HepG2 (cell line): ENCODE data around the gene CEMP1. TPM values are rescaled to one million over a fixed set of nuclear protein-coding genes. Genes with fewer than 3 reads are reported as not detected.

Experiments used
- ATAC-seq: fragments of 200-7000 bp; cut with Tn5 transposase; 3 replicates; pipeline ENCODE4 v1.9.1; 2020; ENCODE audit warnings: mild to moderate bottlenecking, moderate library complexity
- BruUV-seq: library from RNA; stranded (reverse); fragments of 400-500 nt; replicated peaks from 2 replicates; lab custom pipeline; 2021; lab: Mats Ljungman, UMichigan
- CTCF ChIA-PET: fragments of 300-600 bp; formaldehyde crosslinking; extraction: SDS; loops from one replicate; lab custom pipeline; 2021; ENCODE audit warnings: low total read pairs, inconsistent platforms, low intra/inter-chr PET ratio; lab: Yijun Ruan, JAX
- POLR2A ChIA-PET: fragments of 350-600 bp; sonication (Branson Sonifier 250); formaldehyde crosslinking; loops from one replicate; lab custom pipeline; 2020; ENCODE audit warnings: antibody characterized with exemption, inconsistent platforms; lab: Yijun Ruan, JAX
- DNase-seq: peaks from one replicate; pipeline ENCODE4 v3.0.0-alpha.2; 2015; ENCODE audit warnings: low spot score
- FAIRE-seq: peaks from 3 replicates; lab custom pipeline; 2011; peaks lifted over from hg19 to GRCh38; lab: Jason Lieb, UNC
- H2AFZ ChIP-seq: one replicate; pipeline ENCODE4 v1.6.1; 2011; ENCODE audit warnings: low read length, inconsistent platforms
- H3K27ac ChIP-seq: fragments of 300-600 bp; 3 replicates; pipeline ENCODE4 v1.8.0; 2011; ENCODE audit warnings: mixed run types, mild to moderate bottlenecking, mixed read lengths, low read length, inconsistent platforms; ENCODE audit not compliant: insufficient read depth; ENCODE audit errors: extremely low read length
- H3K27me3 ChIP-seq, 2 experiments: fragments of 200-600 bp in 1 of 2; 2 replicates in 1 of 2; 3 replicates in 1 of 2; pipeline versions ENCODE4 v1.6.0 to v1.8.0; 2011; ENCODE audit warnings: low read length in 2 of 2, mild to moderate bottlenecking in 2 of 2, moderate library complexity in 2 of 2, inconsistent platforms in 1 of 2; ENCODE audit not compliant: insufficient read depth in 2 of 2, control insufficient read depth in 1 of 2
- H3K36me3 ChIP-seq, 2 experiments: fragments of 200-600 bp in 1 of 2; replicated peaks in 1 of 2; 2 replicates in 1 of 2; 3 replicates in 1 of 2; pipeline versions ENCODE4 v1.5.1 to v1.8.0; 2011; ENCODE audit warnings: low read length in 2 of 2, inconsistent platforms in 1 of 2; ENCODE audit not compliant: insufficient read depth in 2 of 2, control insufficient read depth in 1 of 2
- H3K4me1 ChIP-seq: 2 replicates; pipeline ENCODE4 v1.5.1; 2012; ENCODE audit warnings: low read length, inconsistent platforms; ENCODE audit not compliant: insufficient read depth
- H3K4me2 ChIP-seq: 2 replicates; pipeline ENCODE4 v1.6.0; 2011; ENCODE audit warnings: low read depth, low read length, inconsistent platforms
- H3K4me3 ChIP-seq, 3 experiments: fragments of 200-600 bp in 1 of 3; sonication (generic), shearing (Covaris generic) in 1 of 3; replicated peaks in 1 of 3; 2 replicates each; pipeline ENCODE4 v1.5.1; 2011 to 2016; ENCODE audit warnings: low read length in 3 of 3, inconsistent platforms in 2 of 3, low read depth in 2 of 3, mild to moderate bottlenecking in 2 of 3, control low read depth in 1 of 3, mixed read lengths in 1 of 3; ENCODE audit not compliant: insufficient read depth in 1 of 3
- H3K79me2 ChIP-seq: one replicate; pipeline ENCODE4 v1.6.1; 2011; ENCODE audit warnings: low read length, inconsistent platforms; ENCODE audit not compliant: insufficient read depth
- H3K9ac ChIP-seq: 2 replicates; pipeline ENCODE4 v1.6.0; 2011; ENCODE audit warnings: mild to moderate bottlenecking, low read depth, low read length, inconsistent platforms; ENCODE audit not compliant: insufficient read depth
- H3K9me3 ChIP-seq: 2 replicates; pipeline ENCODE4 v1.5.1; 2012; ENCODE audit warnings: mild to moderate bottlenecking, low read length
- H4K20me1 ChIP-seq: 2 replicates; pipeline ENCODE4 v1.6.0; 2011; ENCODE audit warnings: inconsistent platforms, mild to moderate bottlenecking, low read length, moderate library complexity; ENCODE audit not compliant: insufficient read depth
- AGO2 ChIP-seq: fragments of 200-400 bp; formaldehyde crosslinking; optimal IDR thresholded peaks from 2 replicates; pipeline ENCODE3; 2017; ENCODE audit warnings: mild to moderate bottlenecking, low read depth, low read length, moderate library complexity
- AHR ChIP-seq: IDR thresholded peaks from 2 replicates; pipeline ENCODE4 v1.6.1; 2018; ENCODE audit warnings: missing genetic modification reagents, missing compliant biosample characterization
- AKAP8 ChIP-seq: sonication (generic); formaldehyde crosslinking; IDR thresholded peaks from 2 replicates; pipeline ENCODE4 v1.5.1; 2020; ENCODE audit warnings: mild to moderate bottlenecking, missing genetic modification reagents
- CBFB ChIP-seq: sonication (generic); formaldehyde crosslinking; IDR thresholded peaks from 2 replicates; pipeline ENCODE4 v1.4.0; 2020; ENCODE audit warnings: missing genetic modification reagents
- EZH2 ChIP-seq: conservative IDR thresholded peaks from 2 replicates; pipeline ENCODE4 v1.6.1; 2012; ENCODE audit warnings: mild to moderate bottlenecking, low read depth, low read length, moderate library complexity
- HDAC2 ChIP-seq: sonication (generic); formaldehyde crosslinking; IDR thresholded peaks from 2 replicates; pipeline ENCODE4 v1.4.0; 2020; ENCODE audit warnings: missing genetic modification reagents
- KAT8 ChIP-seq: IDR thresholded peaks from 2 replicates; pipeline ENCODE4 v1.6.1; 2016; ENCODE audit warnings: missing genetic modification reagents, missing compliant biosample characterization
- MED1 ChIP-seq: sonication (generic); formaldehyde crosslinking; IDR thresholded peaks from 2 replicates; pipeline ENCODE4 v1.4.0; 2020; ENCODE audit warnings: missing genetic modification reagents
- MYC ChIP-seq: sonication (generic); formaldehyde crosslinking; IDR thresholded peaks from 2 replicates; pipeline ENCODE4 v1.9.0; 2021; ENCODE audit warnings: missing genetic modification reagents, borderline replicate concordance
- NFIC ChIP-seq: IDR thresholded peaks from 2 replicates; pipeline ENCODE4 v1.6.1; 2012; ENCODE audit warnings: mild to moderate bottlenecking, low read length, inconsistent platforms
- POLR2A ChIP-seq, 2 experiments: IDR thresholded peaks; 2 replicates each; pipeline ENCODE4 v1.6.1; 2011; ENCODE audit warnings: low read depth in 2 of 2, low read length in 2 of 2, mild to moderate bottlenecking in 1 of 2, moderate library complexity in 1 of 2; ENCODE audit not compliant: insufficient read depth in 1 of 2
- POLR2AphosphoS5 ChIP-seq: IDR thresholded peaks from 2 replicates; pipeline ENCODE4 v1.6.1; 2012; ENCODE audit warnings: low read depth, low read length
- RARG ChIP-seq: sonication (generic); formaldehyde crosslinking; IDR thresholded peaks from 2 replicates; pipeline ENCODE4 v1.4.0; 2020; ENCODE audit warnings: low read depth, mild to moderate bottlenecking, missing genetic modification reagents
- RBFOX2 ChIP-seq: fragments of 200-400 bp; formaldehyde crosslinking; IDR thresholded peaks from 2 replicates; pipeline ENCODE4 v1.6.1; 2017; ENCODE audit warnings: low read depth, mild to moderate bottlenecking, low read length
- RFXANK ChIP-seq: IDR thresholded peaks from 2 replicates; pipeline ENCODE4 v1.6.1; 2016
- RXRA ChIP-seq: sonication (generic); formaldehyde crosslinking; IDR thresholded peaks from 2 replicates; pipeline ENCODE4 v1.5.1; 2020; ENCODE audit warnings: missing genetic modification reagents
- SAFB2 ChIP-seq: sonication (generic); formaldehyde crosslinking; IDR thresholded peaks from 2 replicates; pipeline ENCODE4 v1.5.1; 2020; ENCODE audit warnings: missing genetic modification reagents, low read depth, mild to moderate bottlenecking, borderline replicate concordance
- TCF7L2 ChIP-seq: IDR thresholded peaks from 2 replicates; pipeline ENCODE4 v1.6.1; 2011; ENCODE audit warnings: mild to moderate bottlenecking, low read depth, low read length, moderate library complexity
- TFE3 ChIP-seq: IDR thresholded peaks from 2 replicates; pipeline ENCODE4 v1.6.1; 2016
- ZMYM2 ChIP-seq: sonication (generic); formaldehyde crosslinking; IDR thresholded peaks from 2 replicates; pipeline ENCODE4 v1.8.0; 2022; ENCODE audit warnings: mild to moderate bottlenecking, missing genetic modification reagents
- ZSCAN21 ChIP-seq: sonication (generic); formaldehyde crosslinking; IDR thresholded peaks from 2 replicates; pipeline ENCODE4 v1.8.0; 2022; ENCODE audit warnings: mild to moderate bottlenecking, missing genetic modification reagents, moderate library complexity, borderline replicate concordance
- WGBS: methylation state at CpG from one replicate; pipeline ENCODE4 v1.1.6; 2017; ENCODE audit warnings: low lambda C conversion rate; 5-methylcytosine and 5-hydroxymethylcytosine counted together
- in situ Hi-C: cut with HindIII; loops from 2 replicates; pipeline ENCODE4 v1.10.0; 2017; ENCODE audit warnings: low pct_unique_long_range_greater_than_20kb; ENCODE audit not compliant: extremely low pct_ligation_motif_present
- intact Hi-C: fragments of 100-400 bp; cut with micrococcal nuclease; formaldehyde crosslinking; loops from one replicate; pipeline ENCODE4 v1.10.0; 2022; ENCODE audit not compliant: unreplicated experiment
- polyA plus RNA-seq, 8 experiments: library from polyadenylated mRNA; depleted of rRNA in 3 of 8; stranded (reverse) in 7 of 8; unstranded in 1 of 8; fragments of >200 nt; fragmentation: Illumina TruSeq in 4 of 8; extraction: Trizol in 4 of 8; gene quantifications; 2 replicates each; pipeline versions ENCODE4 v1.2.1 to v1.2.3, GENCODE V29; 2011 to 2016; ENCODE audit warnings: low read depth in 4 of 8, missing spikeins in 1 of 8, mixed read lengths in 1 of 8; ENCODE audit not compliant: insufficient read depth in 1 of 8
- total RNA-seq, 5 experiments: library from RNA; depleted of rRNA; stranded (reverse); fragments of >200 nt; fragmentation: Illumina TruSeq; extraction: Trizol; gene quantifications; 2 replicates each; pipeline ENCODE4 v1.2.3, GENCODE V29; 2016; ENCODE audit warnings: low read depth in 1 of 5
- TF ChIP-seq, protein P1 (sequence below): sonication (generic); formaldehyde crosslinking; IDR thresholded peaks from 2 replicates; pipeline ENCODE4 v1.4.0; 2020; ENCODE audit warnings: missing genetic modification reagents

CEMP1 gene
- total and polyA plus RNA-seq, 2 of the 13 experiments (the other 11 are each of a cell fraction or from before 2014, with no cell fraction given), result not detected

DNA sequence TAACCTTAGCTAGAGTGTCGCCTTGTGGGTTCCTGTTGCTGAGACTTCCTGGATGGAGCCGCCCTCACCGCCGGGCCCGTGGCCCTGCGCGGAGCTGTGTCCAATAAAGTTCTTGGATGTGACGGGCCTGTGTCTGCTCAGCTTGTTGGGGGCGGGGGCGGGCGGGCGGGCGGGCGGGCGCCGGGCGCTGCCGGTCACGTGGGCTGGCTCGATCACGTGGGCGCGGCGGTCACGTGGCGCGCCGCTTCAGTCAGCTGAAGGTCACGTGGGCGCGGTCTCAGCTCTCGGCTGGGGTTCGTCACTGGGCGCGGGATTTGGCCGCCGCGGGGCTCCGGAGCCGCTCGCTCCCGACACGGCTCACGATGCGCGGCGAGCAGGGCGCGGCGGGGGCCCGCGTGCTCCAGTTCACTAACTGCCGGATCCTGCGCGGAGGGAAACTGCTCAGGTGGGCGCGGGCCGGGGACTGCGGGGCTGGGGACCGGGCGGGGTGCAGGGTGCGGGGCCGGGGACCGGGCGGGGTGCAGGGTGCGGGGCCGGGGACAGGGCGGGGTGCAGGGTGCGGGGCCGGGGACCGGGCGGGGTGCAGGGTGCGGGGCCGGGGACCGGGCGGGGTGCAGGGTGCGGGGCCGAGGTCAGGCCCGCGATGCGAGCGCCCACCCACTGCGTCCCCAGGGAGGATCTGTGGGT is 11.0 kb downstream of the CEMP1 start, which contains the start of gene AMDHD2:
AMDHD2 (plus strand) TSS at position 275 of the 687 bp plus-strand sequence; CDS start at position 363, 88 bp downstream.
- FAIRE-seq (no peak), DNase-seq (peak; percentile 68), ATAC-seq (peak; percentile 29)
- in situ Hi-C loops, result no loop called here
- peaks cover 4 to 21% of the 10 kb centered on the region in 2 experiments; a peak in 4 of 5 replicates for H3K36me3 ChIP-seq
- H2AFZ ChIP-seq, result no peak within 1 kb of the TSS
- no peaks in the 10 kb centered on the region for H3K9me3 ChIP-seq
- peaks cover 89% of the 10 kb centered on the region for H3K4me1 ChIP-seq
- peak within 1 kb of the TSS; percentile 81 for H3K9ac ChIP-seq
- H3K79me2 ChIP-seq, result peaks cover 63% of the 10 kb centered on the region
- intact Hi-C loops, result no loop called here
- ChIA-PET POLR2A (interaction anchor here (1.1 to 2.2 kb wide), 6 partner anchors 11 to 83 kb away, joined by 3 to 14 read pairs (median 7); partner anchors contain the start of genes CEMP1, PDPK1 and TBC1D24), CTCF (no interaction called here)
- H3K27ac ChIP-seq, result peak within 1 kb of the TSS; percentile 84
- H3K4me2 ChIP-seq, result peak within 1 kb of the TSS; percentile 94
- peaks cover 44% of the 10 kb centered on the region for H4K20me1 ChIP-seq
- H3K27me3 ChIP-seq, result no peaks in the 10 kb centered on the region
- BruUV-seq, result no TSS peak
- peak within 1 kb of the TSS; percentile 77 to 85 (median 84) for H3K4me3 ChIP-seq
- WGBS, result 6% methylated on average over 7 of the region's 83 CpGs
- TF ChIP-seq RARG (CRISPR knock-in tag) (no peak), ZSCAN21 (peak; percentile 47; the same call in 1 of the 2 replicates), SAFB2 (CRISPR knock-in tag) (0 out of 2 replicates have a peak, but pooled peaks have one; percentile 7), POLR2A (IDR thresholded peaks at IDR 0.05; ENCODE audit: insufficient read depth in 1 of 2, low read depth in 2 of 2, low read length in 2 of 2) (peak; percentile 37 to 73; a peak in 2 of 4 replicates), TCF7L2 (no peak), EZH2 (no peak), RBFOX2 (peak; percentile 91), AKAP8 (CRISPR knock-in tag) (peak; percentile 96), MYC (CRISPR knock-in tag) (peak; percentile 53; the same call in 1 of the 2 replicates), KAT8 (peak; percentile 64; the same call in 1 of the 2 replicates), MED1 (CRISPR knock-in tag) (peak; percentile 64), RFXANK (no peak), TFE3 (CRISPR knock-in tag) (peak; percentile 87), AGO2 (peak; percentile 97), POLR2AphosphoS5 (peak; percentile 62), CBFB (CRISPR knock-in tag) (peak; percentile 56; the same call in 1 of the 2 replicates), HDAC2 (CRISPR knock-in tag) (0 out of 2 replicates have a peak, but pooled peaks have one; percentile 34), RXRA (CRISPR knock-in tag) (0 out of 2 replicates have a peak, but pooled peaks have one; percentile 6), ZMYM2 (CRISPR knock-in tag) (no peak), NFIC (peak; percentile 77; the same call in 1 of the 2 replicates), AHR (no peak)
- TF ChIP-seq, protein P1, sequence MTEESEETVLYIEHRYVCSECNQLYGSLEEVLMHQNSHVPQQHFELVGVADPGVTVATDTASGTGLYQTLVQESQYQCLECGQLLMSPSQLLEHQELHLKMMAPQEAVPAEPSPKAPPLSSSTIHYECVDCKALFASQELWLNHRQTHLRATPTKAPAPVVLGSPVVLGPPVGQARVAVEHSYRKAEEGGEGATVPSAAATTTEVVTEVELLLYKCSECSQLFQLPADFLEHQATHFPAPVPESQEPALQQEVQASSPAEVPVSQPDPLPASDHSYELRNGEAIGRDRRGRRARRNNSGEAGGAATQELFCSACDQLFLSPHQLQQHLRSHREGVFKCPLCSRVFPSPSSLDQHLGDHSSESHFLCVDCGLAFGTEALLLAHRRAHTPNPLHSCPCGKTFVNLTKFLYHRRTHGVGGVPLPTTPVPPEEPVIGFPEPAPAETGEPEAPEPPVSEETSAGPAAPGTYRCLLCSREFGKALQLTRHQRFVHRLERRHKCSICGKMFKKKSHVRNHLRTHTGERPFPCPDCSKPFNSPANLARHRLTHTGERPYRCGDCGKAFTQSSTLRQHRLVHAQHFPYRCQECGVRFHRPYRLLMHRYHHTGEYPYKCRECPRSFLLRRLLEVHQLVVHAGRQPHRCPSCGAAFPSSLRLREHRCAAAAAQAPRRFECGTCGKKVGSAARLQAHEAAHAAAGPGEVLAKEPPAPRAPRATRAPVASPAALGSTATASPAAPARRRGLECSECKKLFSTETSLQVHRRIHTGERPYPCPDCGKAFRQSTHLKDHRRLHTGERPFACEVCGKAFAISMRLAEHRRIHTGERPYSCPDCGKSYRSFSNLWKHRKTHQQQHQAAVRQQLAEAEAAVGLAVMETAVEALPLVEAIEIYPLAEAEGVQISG, result peak; percentile 91
